HepG2 (cell line): ENCODE results near the gene ZBTB32. TPM values are rescaled to one million over a fixed set of nuclear protein-coding genes. Genes with fewer than 3 reads are reported as not detected.
A peak's percentile ranks its signal among the peaks of the same experiment; 100 is the strongest.

Experiments
- ARNTL ChIP-seq: sonication (generic); formaldehyde crosslinking; IDR thresholded peaks from 2 replicates; pipeline ENCODE4 v1.4.0; 2020; ENCODE audit warnings: mild to moderate bottlenecking, missing genetic modification reagents
- HMGXB3 ChIP-seq: sonication (generic); formaldehyde crosslinking; IDR thresholded peaks from 2 replicates; pipeline ENCODE4 v1.4.0; 2020; ENCODE audit warnings: missing genetic modification reagents, borderline replicate concordance
- HNF4G ChIP-seq, 2 experiments: sonication (generic) in 1 of 2; formaldehyde crosslinking in 1 of 2; IDR thresholded peaks; 2 replicates each; pipeline versions ENCODE4 v1.4.0 to v1.6.1; 2011 to 2020; ENCODE audit warnings: borderline replicate concordance in 2 of 2, low read depth in 2 of 2, mild to moderate bottlenecking in 2 of 2, low read length in 1 of 2, missing genetic modification reagents in 1 of 2, moderate library complexity in 1 of 2
- HNRNPK ChIP-seq: fragments of 200-400 bp; formaldehyde crosslinking; IDR thresholded peaks from 2 replicates; pipeline ENCODE4 v1.6.1; 2018; ENCODE audit warnings: low read length, low read depth, moderate library complexity, mild to moderate bottlenecking; ENCODE audit not compliant: poor library complexity, severe bottlenecking
- KDM5A ChIP-seq: fragments of 200-600 bp; sonication (generic); IDR thresholded peaks from 2 replicates; pipeline ENCODE4 v1.7.0; 2018; ENCODE audit warnings: antibody characterized with exemption, mild to moderate bottlenecking, low read length, borderline replicate concordance
- MEIS2 ChIP-seq: sonication (generic); formaldehyde crosslinking; IDR thresholded peaks from 2 replicates; pipeline ENCODE4 v1.9.0; 2021; ENCODE audit warnings: mild to moderate bottlenecking, missing genetic modification reagents
- MIXL1 ChIP-seq: IDR thresholded peaks from 2 replicates; pipeline ENCODE4 v1.6.1; 2016
- NKX3-1 ChIP-seq: sonication (generic); formaldehyde crosslinking; IDR thresholded peaks from 2 replicates; pipeline ENCODE4 v1.5.0; 2020; ENCODE audit warnings: missing genetic modification reagents
- NPAS2 ChIP-seq: sonication (generic); formaldehyde crosslinking; IDR thresholded peaks from 2 replicates; pipeline ENCODE4 v1.8.0; 2022; ENCODE audit warnings: mild to moderate bottlenecking, missing genetic modification reagents, borderline replicate concordance
- PHF5A ChIP-seq: IDR thresholded peaks from one replicate; pipeline ENCODE4 v1.6.1; 2018; ENCODE audit warnings: low read depth, missing genetic modification reagents; ENCODE audit not compliant: unreplicated experiment
- RBAK ChIP-seq: sonication (generic); formaldehyde crosslinking; IDR thresholded peaks from 2 replicates; pipeline ENCODE4 v1.5.1; 2020; ENCODE audit warnings: mild to moderate bottlenecking, missing genetic modification reagents
- RNF2 ChIP-seq: fragments of 450-650 bp; conservative IDR thresholded peaks from 2 replicates; pipeline ENCODE4 v1.6.1; 2016; ENCODE audit warnings: low read depth
- SIX1 ChIP-seq: sonication (generic); formaldehyde crosslinking; IDR thresholded peaks from 2 replicates; pipeline ENCODE4 v1.4.0; 2020; ENCODE audit warnings: missing genetic modification reagents, borderline replicate concordance
- SOX6 ChIP-seq, 2 experiments: fragments of 450-650 bp in 1 of 2; sonication (generic) in 1 of 2; formaldehyde crosslinking in 1 of 2; IDR thresholded peaks; 2 replicates each; pipeline versions ENCODE4 v1.4.0 to v1.6.1; 2017 to 2020; ENCODE audit warnings: antibody characterized with exemption in 1 of 2, mild to moderate bottlenecking in 1 of 2, missing genetic modification reagents in 1 of 2
- SP140L ChIP-seq: sonication (generic); formaldehyde crosslinking; IDR thresholded peaks from 2 replicates; pipeline ENCODE4 v1.4.0; 2020; ENCODE audit warnings: missing genetic modification reagents, borderline replicate concordance
- TAF15 ChIP-seq: fragments of 200-400 bp; formaldehyde crosslinking; IDR thresholded peaks from one replicate; pipeline ENCODE4 v1.6.1; 2018; ENCODE audit warnings: mild to moderate bottlenecking, low read depth, low read length; ENCODE audit not compliant: poor library complexity, severe bottlenecking
- TCF7L2 ChIP-seq: IDR thresholded peaks from 2 replicates; pipeline ENCODE4 v1.6.1; 2011; ENCODE audit warnings: mild to moderate bottlenecking, low read depth, low read length, moderate library complexity
- TGIF2 ChIP-seq: IDR thresholded peaks from 2 replicates; pipeline ENCODE4 v1.6.1; 2016; ENCODE audit warnings: control low read depth, missing compliant biosample characterization
- THRA ChIP-seq: sonication (generic); formaldehyde crosslinking; IDR thresholded peaks from 2 replicates; pipeline ENCODE4 v1.4.0; 2020; ENCODE audit warnings: missing genetic modification reagents, borderline replicate concordance
- ZNF276 ChIP-seq: sonication (generic); formaldehyde crosslinking; IDR thresholded peaks from 2 replicates; pipeline ENCODE4 v1.4.0; 2020; ENCODE audit warnings: mild to moderate bottlenecking, low read depth, missing genetic modification reagents
- ZNF557 ChIP-seq: sonication (generic); formaldehyde crosslinking; IDR thresholded peaks from 2 replicates; pipeline ENCODE4 v1.4.0; 2020; ENCODE audit warnings: missing genetic modification reagents
- ZNF558 ChIP-seq: sonication (generic); formaldehyde crosslinking; IDR thresholded peaks from 2 replicates; pipeline ENCODE4 v1.9.0; 2022; ENCODE audit warnings: mild to moderate bottlenecking, missing genetic modification reagents, borderline replicate concordance
- polyA plus RNA-seq, 8 experiments: library from polyadenylated mRNA; depleted of rRNA in 3 of 8; stranded (reverse) in 7 of 8; unstranded in 1 of 8; fragments of >200 nt; fragmentation: Illumina TruSeq in 4 of 8; extraction: Trizol in 4 of 8; gene quantifications; 2 replicates each; pipeline versions ENCODE4 v1.2.1 to v1.2.3, GENCODE V29; 2011 to 2016; ENCODE audit warnings: low read depth in 4 of 8, missing spikeins in 1 of 8, mixed read lengths in 1 of 8; ENCODE audit not compliant: insufficient read depth in 1 of 8
- total RNA-seq, 5 experiments: library from RNA; depleted of rRNA; stranded (reverse); fragments of >200 nt; fragmentation: Illumina TruSeq; extraction: Trizol; gene quantifications; 2 replicates each; pipeline ENCODE4 v1.2.3, GENCODE V29; 2016; ENCODE audit warnings: low read depth in 1 of 5

ZBTB32 gene
- total and polyA plus RNA-seq, 2 of the 13 experiments (the other 11 are each of a cell fraction or from before 2014, with no cell fraction given) = not detected

GRCh38 chr19:35702223-35703012 lies 1.9 kb upstream of the ZBTB32 start (continued):
- TF ChIP-seq HMGXB3 (CRISPR knock-in tag) = no peak
- 0 out of 2 replicates have a peak, but pooled peaks have one; percentile 8 for TF ChIP-seq MEIS2 (CRISPR knock-in tag)
- no peak for TF ChIP-seq HNRNPK
- 0 out of 2 replicates have a peak, but pooled peaks have one; percentile 27 for TF ChIP-seq RNF2
- TF ChIP-seq THRA = no peak
- no peak for TF ChIP-seq HNF4G (IDR thresholded peaks at IDR 0.05; ENCODE audit: borderline replicate concordance, low read depth, low read length)
- no peak for TF ChIP-seq HNF4G (CRISPR knock-in tag; IDR thresholded peaks at IDR 0.05; ENCODE audit: borderline replicate concordance, low read depth)
- TF ChIP-seq SOX6 (IDR thresholded peaks at IDR 0.05) = no peak
- TF ChIP-seq SOX6 (CRISPR knock-in tag; IDR thresholded peaks at IDR 0.05) = no peak; the same call in 1 of the 2 replicates
- no peak for TF ChIP-seq ARNTL (CRISPR knock-in tag)
- TF ChIP-seq SP140L (CRISPR knock-in tag) = no peak
- TF ChIP-seq ZNF557 (CRISPR knock-in tag) = 0 out of 2 replicates have a peak, but pooled peaks have one; percentile 33
- TF ChIP-seq NKX3-1 (CRISPR knock-in tag) = no peak
- no peak for TF ChIP-seq RBAK (CRISPR knock-in tag)
- TF ChIP-seq TAF15 = no peak
- no peak for TF ChIP-seq MIXL1
- no peak for TF ChIP-seq NPAS2 (CRISPR knock-in tag)
- no peak for TF ChIP-seq PHF5A
- no peak for TF ChIP-seq TGIF2 (CRISPR knock-in tag)
- no peak for TF ChIP-seq TCF7L2
- TF ChIP-seq ZNF558 (CRISPR knock-in tag) = 0 out of 2 replicates have a peak, but pooled peaks have one; percentile 64
- no peak for TF ChIP-seq KDM5A
- TF ChIP-seq SIX1 = no peak
- TF ChIP-seq ZNF276 (CRISPR knock-in tag) = no peak
